ENCODE results near the gene CDH2.

The CDH2 gene

GRCh38 chr18:28127763-28128658, 48.9 kb downstream of the CDH2 start:
- no peak for DNase-seq (ENCODE audit: low read depth, low spot score)
- TF ChIP-seq FOXP2 (optimal IDR thresholded peaks at IDR 0.05; ENCODE audit: control extremely low read depth, extremely low read length, insufficient read depth) (no peak), EZH2 (IDR thresholded peaks at IDR 0.05) (no peak), POLR2AphosphoS5 (IDR thresholded peaks at IDR 0.05; ENCODE audit: borderline replicate concordance, low read depth, low read length) (no peak)
- no peaks in the 10 kb centered on the region for H3K9me3 ChIP-seq (ENCODE audit: low read depth, low read length)
- no peak overlapping the region for H3K4me3 ChIP-seq
- no peak overlapping the region for H3K27ac ChIP-seq
- H3K36me3 ChIP-seq (ENCODE audit: insufficient read depth, low read length) = no peaks in the 10 kb centered on the region
- no peak overlapping the region for H3K9ac ChIP-seq (ENCODE audit: insufficient read length)

- TF ChIP-seq EZH2 (IDR thresholded peaks at IDR 0.05) (no peak), POLR2AphosphoS5 (IDR thresholded peaks at IDR 0.05; ENCODE audit: borderline replicate concordance, low read depth, low read length) (no peak), FOXP2 (optimal IDR thresholded peaks at IDR 0.05; ENCODE audit: control extremely low read depth, extremely low read length, insufficient read depth) (no peak)
- Histone ChIP-seq H3K9me3 (ENCODE audit: low read depth, low read length) (no peaks in the 10 kb centered on the region), H3K27ac (no peak overlapping the region), H3K36me3 (ENCODE audit: insufficient read depth, low read length) (no peaks in the 10 kb centered on the region), H3K9ac (ENCODE audit: insufficient read length) (no peak overlapping the region), H3K4me3 (no peak overlapping the region)
- no peak for DNase-seq (ENCODE audit: low read depth, low spot score)
These were observed 49.7 kb downstream of the CDH2 start for GRCh38 chr18:28127228-28127627.

GRCh38 chr18:28126768-28127167, 50.2 kb downstream of the CDH2 start:
- no peak for DNase-seq (ENCODE audit: low read depth, low spot score)
- Histone ChIP-seq H3K36me3 (ENCODE audit: insufficient read depth, low read length) (no peaks in the 10 kb centered on the region), H3K9me3 (ENCODE audit: low read depth, low read length) (no peaks in the 10 kb centered on the region), H3K9ac (ENCODE audit: insufficient read length) (no peak overlapping the region), H3K27ac (no peak overlapping the region), H3K4me3 (no peak overlapping the region)
- TF ChIP-seq POLR2AphosphoS5 (IDR thresholded peaks at IDR 0.05; ENCODE audit: borderline replicate concordance, low read depth, low read length) = no peak
- no peak for TF ChIP-seq EZH2 (IDR thresholded peaks at IDR 0.05)
- TF ChIP-seq FOXP2 (optimal IDR thresholded peaks at IDR 0.05; ENCODE audit: control extremely low read depth, extremely low read length, insufficient read depth) = no peak

- TF ChIP-seq EZH2 (IDR thresholded peaks at IDR 0.05) = no peak
- TF ChIP-seq POLR2AphosphoS5 (IDR thresholded peaks at IDR 0.05; ENCODE audit: borderline replicate concordance, low read depth, low read length) = no peak
- no peak for TF ChIP-seq FOXP2 (optimal IDR thresholded peaks at IDR 0.05; ENCODE audit: control extremely low read depth, extremely low read length, insufficient read depth)
- Histone ChIP-seq H3K9ac (ENCODE audit: insufficient read length) (no peak overlapping the region), H3K36me3 (ENCODE audit: insufficient read depth, low read length) (no peaks in the 10 kb centered on the region), H3K27ac (no peak overlapping the region), H3K9me3 (ENCODE audit: low read depth, low read length) (no peaks in the 10 kb centered on the region), H3K4me3 (no peak overlapping the region)
- no peak for DNase-seq (ENCODE audit: low read depth, low spot score)
These were observed 51.9 kb downstream of the CDH2 start for GRCh38 chr18:28125051-28125450.

GRCh38 chr18:28124131-28125029, 52.5 kb downstream of the CDH2 start:
- DNase-seq (ENCODE audit: low read depth, low spot score) = no peak
- Histone ChIP-seq H3K9me3 (ENCODE audit: low read depth, low read length) (no peaks in the 10 kb centered on the region), H3K4me3 (no peak overlapping the region), H3K27ac (no peak overlapping the region), H3K9ac (ENCODE audit: insufficient read length) (no peak overlapping the region), H3K36me3 (ENCODE audit: insufficient read depth, low read length) (no peaks in the 10 kb centered on the region)
- TF ChIP-seq POLR2AphosphoS5 (IDR thresholded peaks at IDR 0.05; ENCODE audit: borderline replicate concordance, low read depth, low read length) = no peak
- no peak for TF ChIP-seq FOXP2 (optimal IDR thresholded peaks at IDR 0.05; ENCODE audit: control extremely low read depth, extremely low read length, insufficient read depth)
- no peak for TF ChIP-seq EZH2 (IDR thresholded peaks at IDR 0.05)

GRCh38 chr18:28123401-28124030, 53.4 kb downstream of the CDH2 start:
- no peaks in the 10 kb centered on the region for H3K36me3 ChIP-seq (ENCODE audit: insufficient read depth, low read length)
- no peak overlapping the region for H3K9ac ChIP-seq (ENCODE audit: insufficient read length)
- no peak overlapping the region for H3K27ac ChIP-seq
- TF ChIP-seq EZH2 (IDR thresholded peaks at IDR 0.05) = no peak
- no peak for TF ChIP-seq POLR2AphosphoS5 (IDR thresholded peaks at IDR 0.05; ENCODE audit: borderline replicate concordance, low read depth, low read length)
- TF ChIP-seq FOXP2 (optimal IDR thresholded peaks at IDR 0.05; ENCODE audit: control extremely low read depth, extremely low read length, insufficient read depth) = no peak
- no peak overlapping the region for H3K4me3 ChIP-seq
- DNase-seq (ENCODE audit: low read depth, low spot score) = no peak
- no peaks in the 10 kb centered on the region for H3K9me3 ChIP-seq (ENCODE audit: low read depth, low read length)

GRCh38 chr18:28120828-28121515, 56.0 kb downstream of the CDH2 start:
- Histone ChIP-seq H3K4me3 (no peak overlapping the region), H3K36me3 (ENCODE audit: insufficient read depth, low read length) (no peaks in the 10 kb centered on the region), H3K9ac (ENCODE audit: insufficient read length) (no peak overlapping the region), H3K9me3 (ENCODE audit: low read depth, low read length) (no peaks in the 10 kb centered on the region), H3K27ac (no peak overlapping the region)
- no peak for TF ChIP-seq POLR2AphosphoS5 (IDR thresholded peaks at IDR 0.05; ENCODE audit: borderline replicate concordance, low read depth, low read length)
- no peak for TF ChIP-seq FOXP2 (optimal IDR thresholded peaks at IDR 0.05; ENCODE audit: control extremely low read depth, extremely low read length, insufficient read depth)
- no peak for TF ChIP-seq EZH2 (IDR thresholded peaks at IDR 0.05)
- DNase-seq (ENCODE audit: low read depth, low spot score) = no peak

All from SK-N-MC (cell line).